Small intestine (tissue), 7 donors: ENCODE measurements around the gene RPS27. TPM values are rescaled to one million over a fixed set of nuclear protein-coding genes. Genes with fewer than 3 reads are reported as not detected.
"Not testable (repeated sequence)": the region's sequence is repeated elsewhere in the genome, so short reads cannot be mapped to it uniquely, and the experiment has no call there.

Source experiments
- DNase-seq, 2 donors: peaks; one replicate each; pipeline versions ENCODE4 v3.0.0 to v3.0.0-alpha.2; 2013
- FAIRE-seq: peaks from 2 replicates; lab custom pipeline; 2012; peaks lifted over from hg19 to GRCh38; lab: Jason Lieb, UNC
- H3K27ac ChIP-seq, 3 donors: one replicate each; pipeline ENCODE4 v1.5.1; 2013; ENCODE audit warnings: low read length in 2 of 3, mild to moderate bottlenecking in 2 of 3, control low read depth in 1 of 3, inconsistent platforms in 1 of 3, low read depth in 1 of 3, moderate library complexity in 1 of 3
- H3K27me3 ChIP-seq, 3 donors: one replicate each; pipeline ENCODE4 v1.6.1; 2013; ENCODE audit warnings: low read length in 3 of 3, inconsistent platforms in 1 of 3; ENCODE audit not compliant: control insufficient read depth in 3 of 3, insufficient read depth in 3 of 3
- H3K36me3 ChIP-seq, 3 donors: one replicate each; pipeline ENCODE4 v1.6.1; 2013; ENCODE audit warnings: low read length in 3 of 3, inconsistent platforms in 1 of 3, low read depth in 1 of 3, mild to moderate bottlenecking in 1 of 3, moderate library complexity in 1 of 3; ENCODE audit not compliant: control insufficient read depth in 3 of 3, insufficient read depth in 2 of 3
- H3K4me1 ChIP-seq, 3 donors: one replicate each; pipeline ENCODE4 v1.6.1; 2013; ENCODE audit warnings: low read length in 2 of 3, inconsistent platforms in 1 of 3, low read depth in 1 of 3, mild to moderate bottlenecking in 1 of 3, moderate library complexity in 1 of 3; ENCODE audit not compliant: control insufficient read depth in 3 of 3, insufficient read depth in 2 of 3
- H3K4me3 ChIP-seq, 3 donors: one replicate each; pipeline ENCODE4 v1.5.1; 2013; ENCODE audit warnings: low read length in 3 of 3, control low read depth in 1 of 3, inconsistent platforms in 1 of 3, low read depth in 1 of 3, mild to moderate bottlenecking in 1 of 3, moderate library complexity in 1 of 3
- H3K9me3 ChIP-seq, 2 donors: one replicate each; pipeline ENCODE4 v1.6.1; 2013; ENCODE audit warnings: low read depth in 1 of 2, low read length in 1 of 2; ENCODE audit not compliant: control insufficient read depth in 2 of 2, insufficient read depth in 1 of 2
- WGBS, 3 donors: extraction: QIAGEN DNeasy Blood & Tissue Kit; methylation state at CpG; one replicate each; pipeline ENCODE4 v1.1.7; 2013; 5-methylcytosine and 5-hydroxymethylcytosine counted together
- polyA plus RNA-seq, 4 donors: library from polyadenylated mRNA; stranded (reverse) in 3 of 4; unstranded in 1 of 4; fragments of 200-250 nt in 3 of 4; fragments of 120-200 nt in 1 of 4; gene quantifications; one replicate each; pipeline versions ENCODE4 v1.2.1 to v1.2.3, GENCODE V29; 2013
- donor health status: healthy with polysubstance abuse.
- donor health status: control.
- donor health status: control.
- donor health status: Bipolar disorder and iron deficiency.
- donor health status: healthy.

RPS27 gene
- polyA plus RNA-seq, 4 donors: 6,335 to 13,657 (median 9,525) TPM

DNA sequence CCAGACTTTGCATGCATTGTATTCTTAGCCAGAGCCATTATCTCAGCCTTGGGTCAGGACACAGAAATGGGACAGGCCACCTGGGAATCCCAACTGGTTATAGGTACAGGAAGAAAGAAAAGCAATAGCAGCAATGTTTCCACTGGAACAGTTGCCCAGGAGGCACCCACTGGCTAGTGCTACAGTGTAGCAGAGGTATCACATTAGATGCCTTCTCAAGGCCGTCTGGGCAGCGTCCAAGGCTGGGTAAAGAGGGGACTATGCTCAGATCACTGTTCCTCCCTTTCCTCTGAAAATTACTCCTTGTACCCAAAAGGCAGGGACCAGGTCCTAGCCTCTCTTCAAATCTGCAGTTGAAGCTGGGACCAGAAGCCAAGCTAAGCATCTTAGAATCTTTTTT is 20.2 kb upstream of the RPS27 start:
- 91 to 94% (median 92%) methylated on average over 2 of the region's 2 CpGs for WGBS, 3 donors
- Histone ChIP-seq H3K4me1 (peaks cover 0 to 5% (median 2%) of the 10 kb centered on the region in 3 donors), H3K36me3 (peaks cover 6 to 27% (median 9%) of the 10 kb centered on the region in 3 donors), H3K9me3 (no peaks in the 10 kb centered on the region), H3K4me3 (no peak overlapping the region), H3K27ac (no peak overlapping the region), H3K27me3 (no peaks in the 10 kb centered on the region)
- DNase-seq (no peak), FAIRE-seq (no peak)

DNA sequence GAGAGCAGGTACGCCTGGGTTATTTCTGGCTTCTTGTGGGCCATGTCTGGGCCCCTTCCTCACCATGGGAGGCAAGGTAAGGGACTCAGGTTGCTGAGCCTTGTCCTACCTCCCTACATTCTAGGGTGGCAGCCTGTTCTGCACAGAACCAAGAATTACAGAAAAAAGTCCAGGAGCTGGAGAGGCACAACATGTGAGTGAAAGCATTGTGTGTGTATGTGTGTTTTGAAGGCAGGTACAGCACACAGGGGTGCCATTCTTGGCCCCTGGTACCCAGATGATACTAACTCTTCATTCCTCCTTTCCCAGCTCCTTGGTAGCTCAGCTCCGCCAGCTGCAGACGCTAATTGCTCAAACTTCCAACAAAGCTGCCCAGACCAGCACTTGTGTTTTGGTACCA is 17.5 kb upstream of the RPS27 start:
- peaks cover 9 to 38% (median 12%) of the 10 kb centered on the region in 3 donors for H3K36me3 ChIP-seq
- no peak for FAIRE-seq
- no peak for DNase-seq

DNA sequence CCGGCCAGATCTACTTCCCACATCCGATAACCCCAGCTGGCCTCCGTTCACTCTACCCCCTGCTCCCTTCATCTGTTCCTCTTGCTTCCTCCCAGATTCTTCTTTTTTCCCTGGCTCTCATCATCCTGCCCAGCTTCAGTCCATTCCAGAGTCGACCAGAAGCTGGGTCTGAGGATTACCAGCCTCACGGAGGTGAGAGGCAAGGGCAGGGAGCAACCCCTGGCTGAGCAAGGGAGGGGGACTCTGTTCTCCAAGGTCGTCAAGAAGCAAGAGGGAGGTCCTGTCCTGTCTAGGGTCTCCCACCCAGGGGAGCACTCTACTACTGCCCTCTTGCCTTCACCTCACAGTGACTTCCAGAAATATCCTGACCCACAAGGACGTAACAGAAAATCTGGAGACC is 17.0 kb upstream of the RPS27 start:
- H3K27ac ChIP-seq: no peak overlapping the region
- DNase-seq: no peak
- WGBS, 3 donors: 79 to 87% (median 80%) methylated on average over 7 of the region's 7 CpGs
- H3K4me1 ChIP-seq: peaks cover 0 to 10% (median 0%) of the 10 kb centered on the region in 3 donors
- no peak overlapping the region for H3K4me3 ChIP-seq
- FAIRE-seq: no peak
- no peaks in the 10 kb centered on the region for H3K9me3 ChIP-seq
- no peaks in the 10 kb centered on the region for H3K27me3 ChIP-seq
- peaks cover 9 to 38% (median 12%) of the 10 kb centered on the region in 3 donors for H3K36me3 ChIP-seq

More for the DNA sequence above, 17.5 kb upstream of the RPS27 start:
- H3K27ac ChIP-seq: no peak overlapping the region
- no peaks in the 10 kb centered on the region for H3K9me3 ChIP-seq
- peaks cover 0 to 13% (median 0%) of the 10 kb centered on the region in 3 donors for H3K4me1 ChIP-seq
- H3K27me3 ChIP-seq: no peaks in the 10 kb centered on the region
- no peak overlapping the region for H3K4me3 ChIP-seq
- 94 to 98% (median 94%) methylated on average over 3 of the region's 3 CpGs for WGBS, 3 donors

DNA sequence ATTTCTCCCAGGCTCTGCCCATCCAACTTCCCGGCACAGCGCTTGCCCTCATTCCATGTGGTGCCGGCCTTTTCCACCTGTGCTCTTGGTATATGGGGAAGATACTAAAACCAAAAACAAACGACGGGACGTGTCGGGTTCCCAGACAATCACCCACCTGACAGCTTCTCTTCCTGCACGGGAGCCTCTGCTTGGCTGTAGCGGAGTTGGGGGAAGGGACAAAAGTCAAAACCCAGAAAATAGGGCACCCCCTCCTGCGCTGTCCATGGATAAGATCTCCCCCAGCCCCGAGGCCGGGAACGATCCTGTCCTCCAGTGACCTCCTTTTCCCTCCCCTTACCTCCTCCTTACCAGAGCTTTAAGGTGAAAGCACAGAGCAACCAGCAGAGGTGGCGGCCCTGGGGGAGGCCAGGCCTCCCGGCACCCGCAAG is 13.7 kb upstream of the RPS27 start:
- DNase-seq: no peak
- Histone ChIP-seq H3K4me3 (peak overlapping the region; percentile 74 to 94 (median 93)), H3K4me1 (peaks cover 0 to 8% (median 0%) of the 10 kb centered on the region in 3 donors), H3K27me3 (no peaks in the 10 kb centered on the region), H3K36me3 (peaks cover 9 to 43% (median 12%) of the 10 kb centered on the region in 3 donors), H3K9me3 (no peaks in the 10 kb centered on the region), H3K27ac (peak overlapping the region; percentile 77 to 93 (median 85))
- WGBS, 3 donors: 1% methylated on average over 16 of the region's 16 CpGs
- no peak for FAIRE-seq

DNA sequence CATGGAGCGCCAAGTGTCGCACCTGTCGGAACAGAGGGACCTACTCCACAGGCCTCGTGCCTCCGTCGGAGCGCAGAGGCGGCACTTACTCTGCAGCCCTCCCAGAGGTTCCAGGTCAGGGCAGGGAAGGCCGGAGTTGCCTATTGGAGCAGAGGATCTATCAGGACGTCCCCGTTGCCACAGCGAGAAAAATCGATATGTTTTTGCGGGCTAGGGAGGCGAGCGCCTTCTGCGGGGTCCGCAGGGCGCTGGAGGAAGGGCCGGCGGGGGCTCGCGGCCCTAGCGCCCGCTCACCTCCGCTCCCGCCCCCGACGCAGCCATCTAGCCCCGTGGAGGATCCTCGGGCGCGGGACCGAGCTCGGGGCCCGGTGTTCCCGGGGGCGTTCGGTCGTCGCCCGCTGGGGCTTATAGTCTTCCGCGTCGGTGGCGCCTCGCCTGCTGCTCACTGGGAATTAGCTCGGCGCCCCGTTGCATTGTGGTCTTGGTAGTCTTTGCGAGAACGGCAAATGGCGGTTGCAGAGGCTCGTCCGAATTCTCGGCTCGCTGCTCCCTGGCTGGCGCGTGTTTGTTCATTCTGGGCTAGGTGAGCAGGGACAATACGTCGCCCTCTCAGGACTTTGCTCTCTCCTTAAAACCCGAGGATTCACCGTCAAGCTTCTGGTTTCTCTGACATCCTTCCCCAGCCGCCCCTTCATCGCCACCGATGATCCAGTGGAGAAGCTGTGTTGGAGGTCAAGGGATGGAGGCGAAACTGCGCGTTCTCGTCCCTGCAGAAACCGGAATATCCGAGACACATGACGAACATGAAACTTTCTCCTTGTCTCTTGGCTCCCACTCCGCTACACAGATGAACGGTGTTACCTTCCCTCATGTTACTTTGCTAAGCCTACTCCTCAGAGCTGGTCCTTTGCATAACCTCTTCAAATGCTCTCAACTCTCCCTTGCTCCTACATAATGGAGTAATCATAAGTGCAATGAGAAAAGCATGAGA is 13.0 kb upstream of the RPS27 start, which contains the start of gene JTB:
Gene JTB, minus strand, starts transcription at position 425 of the 991 bp plus-strand sequence. Its CDS starts 422 bp downstream, at position 3.
- Histone ChIP-seq H3K36me3 (peaks cover 9 to 47% (median 12%) of the 10 kb centered on the region in 3 donors), H3K27me3 (no peaks in the 10 kb centered on the region), H3K27ac (peak within 1 kb of the TSS; percentile 77 to 93 (median 85)), H3K4me1 (peaks cover 0 to 8% (median 0%) of the 10 kb centered on the region in 3 donors), H3K4me3 (peak within 1 kb of the TSS; percentile 74 to 94 (median 93)), H3K9me3 (no peaks in the 10 kb centered on the region)
- FAIRE-seq: no peak
- DNase-seq: peak; percentile 91 to 94
- 0% methylated on average over 63 to 75 of the region's 75 CpGs for WGBS, 3 donors

DNA sequence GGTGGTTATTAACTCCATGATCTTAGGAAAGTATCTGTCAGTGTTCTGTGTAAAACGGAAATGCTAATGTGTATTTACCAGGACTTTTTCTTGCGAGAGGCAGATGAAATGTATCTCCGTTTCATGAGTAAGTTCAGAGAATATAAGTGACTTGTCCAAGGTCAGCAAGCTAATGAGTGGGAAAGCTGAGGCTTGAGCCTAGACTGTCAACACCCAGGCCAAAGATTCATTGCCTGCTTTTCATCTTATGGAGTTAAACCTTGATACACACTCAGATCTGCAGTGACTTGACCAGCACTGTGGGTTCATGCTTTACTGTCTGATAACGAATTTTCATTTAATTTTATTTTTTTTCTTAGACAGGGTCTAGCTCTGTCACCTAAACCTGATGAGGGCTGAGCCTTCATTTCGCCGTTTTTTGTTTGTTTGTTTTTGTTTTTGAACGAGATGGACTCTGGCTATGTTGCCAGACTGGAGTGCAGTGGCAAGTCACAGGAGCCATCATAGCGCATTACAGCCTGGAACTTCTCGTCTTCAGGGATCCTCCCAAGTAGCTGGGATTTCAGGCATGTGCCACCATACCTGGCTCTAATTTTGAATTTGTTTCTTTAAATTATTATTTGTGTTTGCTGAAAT is 12.2 kb upstream of the RPS27 start:
- peak overlapping the region in 1 of 3 donors; percentile 93 for H3K4me3 ChIP-seq
- peak overlapping the region in 1 of 3 donors; percentile 77 for H3K27ac ChIP-seq
- no peaks in the 10 kb centered on the region for H3K9me3 ChIP-seq
- H3K4me1 ChIP-seq: peaks cover 0 to 8% (median 0%) of the 10 kb centered on the region in 3 donors
- WGBS, 3 donors: 43 to 55% (median 45%) methylated on average over 9 of the region's 9 CpGs
- no peak for FAIRE-seq
- peaks cover 7 to 43% (median 12%) of the 10 kb centered on the region in 3 donors for H3K36me3 ChIP-seq
- no peaks in the 10 kb centered on the region for H3K27me3 ChIP-seq
- DNase-seq: no peak

DNA sequence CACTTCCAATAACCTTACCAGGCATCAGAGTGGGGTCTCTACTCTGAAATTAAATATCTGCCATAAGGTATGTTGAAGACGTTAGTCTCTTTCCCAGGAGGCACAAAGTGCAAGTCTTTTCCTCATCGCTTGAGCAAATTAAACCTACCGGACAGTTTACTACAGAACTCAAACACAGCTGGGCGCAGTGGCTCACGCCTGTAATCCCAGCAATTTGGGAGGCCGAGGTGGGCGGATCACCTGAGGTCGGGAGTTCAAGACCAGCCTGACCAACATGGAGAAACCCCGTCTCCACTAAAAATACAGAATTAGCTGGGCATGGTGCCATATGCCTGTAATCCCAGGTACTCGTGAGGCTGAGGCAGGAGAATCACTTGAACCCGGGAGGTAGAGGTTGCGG is 11.5 kb upstream of the RPS27 start:
- H3K36me3 ChIP-seq: peaks cover 2 to 37% (median 8%) of the 10 kb centered on the region in 3 donors
- H3K4me3 ChIP-seq, H3K27ac ChIP-seq, DNase-seq, H3K4me1 ChIP-seq, FAIRE-seq, H3K27me3 ChIP-seq, H3K9me3 ChIP-seq: not testable (repeated sequence)
- 91 to 93% (median 92%) methylated on average over 12 of the region's 12 CpGs for WGBS, 3 donors

DNA sequence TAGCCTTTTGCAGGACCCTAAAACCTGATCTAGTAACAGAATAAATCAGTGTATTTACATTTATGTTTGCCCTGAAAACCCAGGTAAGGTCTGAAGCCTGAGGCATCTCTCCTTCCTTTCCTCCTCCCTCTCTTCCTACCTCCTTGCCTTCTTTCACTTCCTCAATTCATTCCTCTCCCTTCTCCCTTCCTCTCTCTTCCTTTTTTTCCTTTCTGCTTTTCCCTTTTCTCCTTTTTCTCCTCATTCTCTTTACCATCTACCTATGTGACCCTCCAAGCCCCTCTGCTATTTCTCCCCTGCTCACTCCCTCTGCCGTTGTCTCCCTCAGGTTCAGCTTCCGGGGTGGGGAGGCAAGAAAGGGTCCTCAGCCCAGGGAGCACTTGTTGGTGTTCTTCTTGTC is 8.8 kb upstream of the RPS27 start:
- not testable (repeated sequence) for FAIRE-seq, DNase-seq, H3K4me3 ChIP-seq, H3K27ac ChIP-seq, H3K9me3 ChIP-seq, H3K27me3 ChIP-seq
- WGBS, 3 donors: 89 to 98% (median 92%) methylated on average over 2 of the region's 2 CpGs
- H3K4me1 ChIP-seq: peaks cover 0 to 11% (median 0%) of the 10 kb centered on the region in 3 donors
- H3K36me3 ChIP-seq: peaks cover 0 to 18% (median 0%) of the 10 kb centered on the region in 3 donors
